NCI-H1417 treated with DMSO at 0.1 percent for 48 hours (cell line): Measurements from ENCODE around the gene GTF2IRD1.
"Not testable (repeated sequence)": the region's sequence is repeated elsewhere in the genome, so short reads cannot be mapped to it uniquely, and the experiment has no call there.

Experiments
- DNase-seq: peaks from one replicate; lab custom pipeline; 2025; lab: John Stamatoyannopoulos, UW

The GTF2IRD1 gene

GRCh38 chr7:74563639-74564038 is 109.9 kb downstream of the GTF2IRD1 start:
- not testable (repeated sequence) for DNase-seq

- no peak for DNase-seq
Observed at GRCh38 chr7:74567318-74567668, 113.6 kb downstream of the GTF2IRD1 start.

- DNase-seq, result no peak
Observed at GRCh38 chr7:74568658-74569057, 115.0 kb downstream of the GTF2IRD1 start.

GRCh38 chr7:74569501-74570075 is 115.9 kb downstream of the GTF2IRD1 start:
- no peak for DNase-seq

GRCh38 chr7:74570533-74571156 is 116.9 kb downstream of the GTF2IRD1 start:
- no peak for DNase-seq

- DNase-seq, result no peak
Observed at GRCh38 chr7:74572301-74572979, 118.7 kb downstream of the GTF2IRD1 start.

GRCh38 chr7:74573512-74573911 is 119.8 kb downstream of the GTF2IRD1 start:
- no peak for DNase-seq

GRCh38 chr7:74575083-74575784 is 121.5 kb downstream of the GTF2IRD1 start:
- DNase-seq, result no peak

GRCh38 chr7:74575811-74576210 is 122.1 kb downstream of the GTF2IRD1 start:
- no peak for DNase-seq

- no peak for DNase-seq
Observed at GRCh38 chr7:74579800-74580685, 126.3 kb downstream of the GTF2IRD1 start.

- no peak for DNase-seq
Observed at GRCh38 chr7:74581916-74582440, 128.3 kb downstream of the GTF2IRD1 start.

- no peak for DNase-seq
Observed at GRCh38 chr7:74582447-74583039, 128.8 kb downstream of the GTF2IRD1 start.

GRCh38 chr7:74583630-74584029 is 129.9 kb downstream of the GTF2IRD1 start:
- DNase-seq, result no peak

- no peak for DNase-seq
Observed at GRCh38 chr7:74584160-74584954, 130.7 kb downstream of the GTF2IRD1 start.

GRCh38 chr7:74585844-74586243 is 132.1 kb downstream of the GTF2IRD1 start:
- DNase-seq, result no peak

- no peak for DNase-seq
Observed at GRCh38 chr7:74586258-74587175, 132.8 kb downstream of the GTF2IRD1 start.

- no peak for DNase-seq
Observed at GRCh38 chr7:74587435-74588126, 133.9 kb downstream of the GTF2IRD1 start.

- DNase-seq, result no peak
Observed at GRCh38 chr7:74590813-74591212, 137.1 kb downstream of the GTF2IRD1 start.

GRCh38 chr7:74598558-74598957 is 144.9 kb downstream of the GTF2IRD1 start:
- no peak for DNase-seq
